Cerebellar nuclear complex (tissue), 1 donor: ENCODE data around the gene OTUB1.
"Not testable (repeated sequence)": the region's sequence is repeated elsewhere in the genome, so short reads cannot be mapped to it uniquely, and the experiment has no call there.

ENCODE experiments used
- DNase-seq, 2 experiments: peaks; one replicate each; lab custom pipeline; 2025; lab: John Stamatoyannopoulos, UW

Gene OTUB1

DNA sequence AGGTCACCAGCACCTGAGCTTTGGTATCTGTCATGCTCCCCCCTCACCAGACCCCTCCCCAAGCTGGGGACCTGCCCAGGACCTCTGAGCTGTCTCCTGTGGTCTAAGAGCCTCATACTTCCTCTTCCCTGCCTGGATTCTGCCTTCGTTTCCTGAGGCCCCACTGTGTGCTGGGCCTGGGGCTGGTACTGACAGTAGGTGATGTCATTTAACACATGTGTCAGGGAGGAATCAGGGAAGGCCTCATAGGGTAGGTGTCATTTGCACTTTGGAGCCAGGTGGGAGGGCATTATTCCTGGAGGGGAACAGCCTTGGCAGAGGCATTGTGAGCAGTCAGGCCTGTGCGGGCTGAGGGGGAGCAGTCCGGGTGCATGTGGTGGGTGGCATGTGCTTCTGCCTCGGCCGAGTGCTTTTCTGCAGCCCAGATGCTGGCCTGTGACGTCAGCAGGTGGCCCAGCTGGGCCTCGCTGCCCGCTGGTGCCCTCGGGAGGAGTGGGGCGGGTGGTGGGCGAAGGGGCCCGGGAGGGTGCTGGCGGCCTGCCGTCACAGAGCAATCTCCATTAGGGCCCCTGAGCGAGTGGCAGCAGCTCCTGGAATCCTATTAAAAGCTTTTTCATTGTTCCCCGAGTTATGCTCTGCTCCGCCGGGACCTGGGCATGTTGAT, 58.6 kb downstream of the OTUB1 start:
- DNase-seq = no peak

DNA sequence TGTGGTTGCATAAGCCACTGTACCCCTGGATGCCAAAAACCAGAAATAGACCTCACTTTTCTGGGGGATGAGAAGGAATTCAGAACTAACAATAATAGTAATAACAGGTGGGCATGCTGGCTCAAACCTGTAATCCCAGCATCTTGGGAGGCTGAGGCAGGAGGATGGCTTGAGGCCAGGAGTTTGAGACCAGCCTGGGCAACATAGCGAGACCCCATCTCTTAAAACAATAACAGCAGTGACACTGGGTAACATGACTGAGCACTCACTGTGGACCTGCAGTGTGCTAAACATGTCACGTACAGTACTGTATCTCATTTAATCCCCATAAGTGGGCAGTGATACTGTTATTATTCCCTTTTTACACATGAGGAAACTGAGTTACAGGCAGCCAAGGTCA, 59.5 kb downstream of the OTUB1 start:
- DNase-seq = no peak

DNA sequence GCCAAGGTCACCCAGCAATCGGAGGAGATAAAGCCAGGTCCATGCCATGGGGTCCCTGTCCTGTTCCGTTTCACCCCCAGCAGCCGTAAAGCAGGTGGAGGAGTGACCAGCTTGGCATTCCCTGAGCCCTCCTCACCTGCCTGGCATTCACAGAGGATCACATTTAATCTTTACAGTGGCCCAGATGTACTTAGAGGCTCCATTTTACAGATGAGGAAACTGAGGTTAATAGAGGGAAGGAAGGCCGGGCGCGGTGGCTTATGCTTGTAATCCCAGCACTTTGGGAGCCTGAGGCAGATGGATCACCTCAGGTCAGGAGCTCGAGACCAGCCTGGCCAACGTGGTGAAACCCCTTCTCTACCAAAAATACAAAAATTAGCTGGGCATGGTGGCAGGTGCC, 61.1 kb downstream of the OTUB1 start:
- not testable (repeated sequence) for DNase-seq
